ENCODE data around the gene ALDH1L1. TPM values are rescaled to one million over a fixed set of nuclear protein-coding genes. Genes with fewer than 3 reads are reported as not detected.

The ALDH1L1 gene
- total and polyA plus RNA-seq, 9 of the 15 experiments (the other 6 are each of a cell fraction or from before 2014, with no cell fraction given): 0.06 to 1.9 (median 0.57) TPM; not detected in 1

DNA sequence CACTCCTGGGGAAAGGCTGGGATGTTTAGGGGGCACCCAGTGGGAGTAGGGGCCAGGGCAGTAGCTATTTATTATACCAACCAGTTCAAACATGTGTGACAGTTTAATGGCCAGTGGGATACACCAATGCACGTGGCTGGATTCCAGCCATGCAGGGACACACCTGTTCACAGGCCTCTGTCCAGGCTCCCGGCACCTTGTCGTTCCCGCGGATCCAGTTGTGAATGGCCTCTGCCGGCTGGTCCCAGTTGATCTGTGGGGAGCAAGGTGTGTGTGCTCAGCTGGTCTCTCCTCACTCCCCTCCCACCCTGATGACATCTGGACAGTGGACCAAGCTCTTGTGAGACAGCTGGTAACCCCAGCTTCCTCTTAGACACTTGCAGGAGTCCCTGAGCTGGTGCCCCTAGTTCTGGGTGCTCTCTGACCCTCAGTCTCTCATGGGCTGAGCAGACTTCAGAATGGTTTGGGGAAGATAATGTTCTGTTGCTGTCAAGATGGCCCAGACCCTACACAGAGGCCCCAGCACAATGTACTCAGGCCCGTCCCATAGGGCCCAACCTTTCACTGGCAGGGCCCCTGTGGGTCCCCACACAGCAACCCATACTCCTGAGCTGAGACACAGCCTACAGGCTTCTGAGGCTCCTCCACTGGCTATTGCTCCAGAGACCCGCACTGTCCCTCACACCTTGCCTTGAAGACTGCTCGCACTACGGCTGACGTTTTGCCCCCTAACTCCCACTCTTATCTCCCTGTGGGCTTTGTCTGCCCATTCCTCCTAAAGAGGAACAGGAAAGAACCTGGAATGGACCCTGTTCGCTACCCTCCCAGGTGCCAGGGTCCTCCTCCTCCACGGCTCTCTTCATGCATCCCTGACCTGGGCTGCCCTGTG, 25.8 kb downstream of the ALDH1L1 start (continued):
- TF ChIP-seq, protein P1, sequence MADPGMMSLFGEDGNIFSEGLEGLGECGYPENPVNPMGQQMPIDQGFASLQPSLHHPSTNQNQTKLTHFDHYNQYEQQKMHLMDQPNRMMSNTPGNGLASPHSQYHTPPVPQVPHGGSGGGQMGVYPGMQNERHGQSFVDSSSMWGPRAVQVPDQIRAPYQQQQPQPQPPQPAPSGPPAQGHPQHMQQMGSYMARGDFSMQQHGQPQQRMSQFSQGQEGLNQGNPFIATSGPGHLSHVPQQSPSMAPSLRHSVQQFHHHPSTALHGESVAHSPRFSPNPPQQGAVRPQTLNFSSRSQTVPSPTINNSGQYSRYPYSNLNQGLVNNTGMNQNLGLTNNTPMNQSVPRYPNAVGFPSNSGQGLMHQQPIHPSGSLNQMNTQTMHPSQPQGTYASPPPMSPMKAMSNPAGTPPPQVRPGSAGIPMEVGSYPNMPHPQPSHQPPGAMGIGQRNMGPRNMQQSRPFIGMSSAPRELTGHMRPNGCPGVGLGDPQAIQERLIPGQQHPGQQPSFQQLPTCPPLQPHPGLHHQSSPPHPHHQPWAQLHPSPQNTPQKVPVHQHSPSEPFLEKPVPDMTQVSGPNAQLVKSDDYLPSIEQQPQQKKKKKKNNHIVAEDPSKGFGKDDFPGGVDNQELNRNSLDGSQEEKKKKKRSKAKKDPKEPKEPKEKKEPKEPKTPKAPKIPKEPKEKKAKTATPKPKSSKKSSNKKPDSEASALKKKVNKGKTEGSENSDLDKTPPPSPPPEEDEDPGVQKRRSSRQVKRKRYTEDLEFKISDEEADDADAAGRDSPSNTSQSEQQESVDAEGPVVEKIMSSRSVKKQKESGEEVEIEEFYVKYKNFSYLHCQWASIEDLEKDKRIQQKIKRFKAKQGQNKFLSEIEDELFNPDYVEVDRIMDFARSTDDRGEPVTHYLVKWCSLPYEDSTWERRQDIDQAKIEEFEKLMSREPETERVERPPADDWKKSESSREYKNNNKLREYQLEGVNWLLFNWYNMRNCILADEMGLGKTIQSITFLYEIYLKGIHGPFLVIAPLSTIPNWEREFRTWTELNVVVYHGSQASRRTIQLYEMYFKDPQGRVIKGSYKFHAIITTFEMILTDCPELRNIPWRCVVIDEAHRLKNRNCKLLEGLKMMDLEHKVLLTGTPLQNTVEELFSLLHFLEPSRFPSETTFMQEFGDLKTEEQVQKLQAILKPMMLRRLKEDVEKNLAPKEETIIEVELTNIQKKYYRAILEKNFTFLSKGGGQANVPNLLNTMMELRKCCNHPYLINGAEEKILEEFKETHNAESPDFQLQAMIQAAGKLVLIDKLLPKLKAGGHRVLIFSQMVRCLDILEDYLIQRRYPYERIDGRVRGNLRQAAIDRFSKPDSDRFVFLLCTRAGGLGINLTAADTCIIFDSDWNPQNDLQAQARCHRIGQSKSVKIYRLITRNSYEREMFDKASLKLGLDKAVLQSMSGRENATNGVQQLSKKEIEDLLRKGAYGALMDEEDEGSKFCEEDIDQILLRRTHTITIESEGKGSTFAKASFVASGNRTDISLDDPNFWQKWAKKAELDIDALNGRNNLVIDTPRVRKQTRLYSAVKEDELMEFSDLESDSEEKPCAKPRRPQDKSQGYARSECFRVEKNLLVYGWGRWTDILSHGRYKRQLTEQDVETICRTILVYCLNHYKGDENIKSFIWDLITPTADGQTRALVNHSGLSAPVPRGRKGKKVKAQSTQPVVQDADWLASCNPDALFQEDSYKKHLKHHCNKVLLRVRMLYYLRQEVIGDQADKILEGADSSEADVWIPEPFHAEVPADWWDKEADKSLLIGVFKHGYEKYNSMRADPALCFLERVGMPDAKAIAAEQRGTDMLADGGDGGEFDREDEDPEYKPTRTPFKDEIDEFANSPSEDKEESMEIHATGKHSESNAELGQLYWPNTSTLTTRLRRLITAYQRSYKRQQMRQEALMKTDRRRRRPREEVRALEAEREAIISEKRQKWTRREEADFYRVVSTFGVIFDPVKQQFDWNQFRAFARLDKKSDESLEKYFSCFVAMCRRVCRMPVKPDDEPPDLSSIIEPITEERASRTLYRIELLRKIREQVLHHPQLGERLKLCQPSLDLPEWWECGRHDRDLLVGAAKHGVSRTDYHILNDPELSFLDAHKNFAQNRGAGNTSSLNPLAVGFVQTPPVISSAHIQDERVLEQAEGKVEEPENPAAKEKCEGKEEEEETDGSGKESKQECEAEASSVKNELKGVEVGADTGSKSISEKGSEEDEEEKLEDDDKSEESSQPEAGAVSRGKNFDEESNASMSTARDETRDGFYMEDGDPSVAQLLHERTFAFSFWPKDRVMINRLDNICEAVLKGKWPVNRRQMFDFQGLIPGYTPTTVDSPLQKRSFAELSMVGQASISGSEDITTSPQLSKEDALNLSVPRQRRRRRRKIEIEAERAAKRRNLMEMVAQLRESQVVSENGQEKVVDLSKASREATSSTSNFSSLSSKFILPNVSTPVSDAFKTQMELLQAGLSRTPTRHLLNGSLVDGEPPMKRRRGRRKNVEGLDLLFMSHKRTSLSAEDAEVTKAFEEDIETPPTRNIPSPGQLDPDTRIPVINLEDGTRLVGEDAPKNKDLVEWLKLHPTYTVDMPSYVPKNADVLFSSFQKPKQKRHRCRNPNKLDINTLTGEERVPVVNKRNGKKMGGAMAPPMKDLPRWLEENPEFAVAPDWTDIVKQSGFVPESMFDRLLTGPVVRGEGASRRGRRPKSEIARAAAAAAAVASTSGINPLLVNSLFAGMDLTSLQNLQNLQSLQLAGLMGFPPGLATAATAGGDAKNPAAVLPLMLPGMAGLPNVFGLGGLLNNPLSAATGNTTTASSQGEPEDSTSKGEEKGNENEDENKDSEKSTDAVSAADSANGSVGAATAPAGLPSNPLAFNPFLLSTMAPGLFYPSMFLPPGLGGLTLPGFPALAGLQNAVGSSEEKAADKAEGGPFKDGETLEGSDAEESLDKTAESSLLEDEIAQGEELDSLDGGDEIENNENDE (IDR thresholded peaks at IDR 0.05; ENCODE audit: low read depth, low read length): no peak
- TF ChIP-seq RB1 (IDR thresholded peaks at IDR 0.05; ENCODE audit: low read depth) (no peak), ASH1L (IDR thresholded peaks at IDR 0.05; ENCODE audit: borderline replicate concordance, low read depth, partially characterized antibody) (no peak), POLR2H (tag; IDR thresholded peaks at IDR 0.05; ENCODE audit: low read depth) (no peak), C11orf30 (IDR thresholded peaks at IDR 0.05; ENCODE audit: low read depth) (no peak), POLR3A (IDR thresholded peaks at IDR 0.05; ENCODE audit: borderline replicate concordance, extremely low read depth, insufficient read depth, insufficient read length) (no peak), ETS2 (tag; IDR thresholded peaks at IDR 0.05; ENCODE audit: borderline replicate concordance, poor library complexity, severe bottlenecking) (no peak), TSC22D4 (tag; IDR thresholded peaks at IDR 0.05) (no peak), SMARCA5 (IDR thresholded peaks at IDR 0.05) (no peak), ILK (tag; IDR thresholded peaks at IDR 0.05; ENCODE audit: borderline replicate concordance, low read depth) (no peak), TAF7 (tag; IDR thresholded peaks at IDR 0.05) (no peak), EZH2 (IDR thresholded peaks at IDR 0.05; ENCODE audit: borderline replicate concordance, low read depth, low read length) (no peak)
- TF ChIP-seq, protein P2, sequence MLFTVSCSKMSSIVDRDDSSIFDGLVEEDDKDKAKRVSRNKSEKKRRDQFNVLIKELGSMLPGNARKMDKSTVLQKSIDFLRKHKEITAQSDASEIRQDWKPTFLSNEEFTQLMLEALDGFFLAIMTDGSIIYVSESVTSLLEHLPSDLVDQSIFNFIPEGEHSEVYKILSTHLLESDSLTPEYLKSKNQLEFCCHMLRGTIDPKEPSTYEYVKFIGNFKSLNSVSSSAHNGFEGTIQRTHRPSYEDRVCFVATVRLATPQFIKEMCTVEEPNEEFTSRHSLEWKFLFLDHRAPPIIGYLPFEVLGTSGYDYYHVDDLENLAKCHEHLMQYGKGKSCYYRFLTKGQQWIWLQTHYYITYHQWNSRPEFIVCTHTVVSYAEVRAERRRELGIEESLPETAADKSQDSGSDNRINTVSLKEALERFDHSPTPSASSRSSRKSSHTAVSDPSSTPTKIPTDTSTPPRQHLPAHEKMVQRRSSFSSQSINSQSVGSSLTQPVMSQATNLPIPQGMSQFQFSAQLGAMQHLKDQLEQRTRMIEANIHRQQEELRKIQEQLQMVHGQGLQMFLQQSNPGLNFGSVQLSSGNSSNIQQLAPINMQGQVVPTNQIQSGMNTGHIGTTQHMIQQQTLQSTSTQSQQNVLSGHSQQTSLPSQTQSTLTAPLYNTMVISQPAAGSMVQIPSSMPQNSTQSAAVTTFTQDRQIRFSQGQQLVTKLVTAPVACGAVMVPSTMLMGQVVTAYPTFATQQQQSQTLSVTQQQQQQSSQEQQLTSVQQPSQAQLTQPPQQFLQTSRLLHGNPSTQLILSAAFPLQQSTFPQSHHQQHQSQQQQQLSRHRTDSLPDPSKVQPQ (CRISPR knock-in tag; IDR thresholded peaks at IDR 0.05; ENCODE audit: borderline replicate concordance): no peak
